ENCODE measurements around the gene PLXNC1. TPM values are rescaled to one million over a fixed set of nuclear protein-coding genes. Genes with fewer than 3 reads are reported as not detected.

Gene PLXNC1
- total and polyA plus RNA-seq, 2 donors (not counting 1 experiment from before 2014, with no cell fraction given), result 9.7 to 33.6 TPM

DNA sequence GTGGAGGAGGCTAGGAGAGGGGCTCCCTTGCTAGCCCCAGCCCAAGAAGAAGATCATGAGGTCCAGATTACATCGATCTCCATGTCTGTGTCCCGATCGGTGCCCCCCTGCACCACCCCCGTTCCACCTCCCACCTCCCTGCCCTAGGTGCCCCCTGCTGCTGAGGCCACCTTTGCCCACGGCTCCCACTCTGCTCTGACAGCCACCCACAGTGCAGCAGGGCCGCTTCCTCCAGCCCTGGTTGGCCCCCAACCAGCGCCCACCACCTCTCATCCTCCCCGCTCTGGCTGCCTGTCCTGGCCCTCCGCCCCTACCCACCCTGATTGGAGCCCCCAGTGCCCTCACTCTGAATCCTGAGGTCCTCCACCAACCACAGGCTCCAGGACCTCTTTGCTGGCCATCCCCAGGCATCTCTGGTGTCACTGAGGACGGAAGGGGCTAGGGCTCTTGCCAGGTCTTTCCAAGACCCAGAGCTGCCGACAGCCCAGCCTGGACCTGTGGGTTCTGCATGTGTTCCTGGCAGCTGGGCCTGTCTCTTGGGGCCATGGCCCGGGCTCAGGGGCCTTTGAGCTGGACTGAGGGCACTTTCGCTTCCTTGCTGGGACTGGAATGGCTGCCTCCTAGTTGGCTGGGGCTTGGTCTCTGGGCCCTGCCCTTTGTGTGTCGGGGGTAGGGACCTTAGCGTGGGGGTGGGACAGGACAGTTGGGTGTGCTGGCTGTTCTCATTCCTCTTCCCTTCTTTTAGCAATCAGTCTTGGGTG, 7.2 kb upstream of the PLXNC1 start:
- no peak overlapping the region for H3K4me3 Mint-ChIP-seq
- no peaks in the 10 kb centered on the region for H3K9me3 Mint-ChIP-seq (ENCODE audit: insufficient read depth)
- H3K27me3 Mint-ChIP-seq, result no peaks in the 10 kb centered on the region
- Histone ChIP-seq H3K79me2 (ENCODE audit: control insufficient read depth, insufficient read depth, low read length) (no peaks in the 10 kb centered on the region), H3K27ac (ENCODE audit: low read length in 2 of 2) (no peak overlapping the region), H3K9me3 (ENCODE audit: control extremely low read depth in 1 of 3, control insufficient read depth in 2 of 3, insufficient read depth in 1 of 3, low read length in 2 of 3) (no peaks in the 10 kb centered on the region), H4K20me1 (ENCODE audit: control insufficient read depth, insufficient read depth, low read length, poor library complexity, severe bottlenecking) (no peaks in the 10 kb centered on the region), H3K4me2 (replicated peaks; ENCODE audit: low read depth, low read length, poor library complexity, severe bottlenecking) (no peak overlapping the region), H3K36me3 (replicated peaks in 1 of 2; ENCODE audit: control extremely low read depth in 1 of 2, control insufficient read depth in 1 of 2, extremely low read depth in 1 of 2, insufficient read depth in 2 of 2, low read length in 1 of 2) (no peaks in the 10 kb centered on the region), H3K27me3 (replicated peaks in 1 of 4; ENCODE audit: control extremely low read depth in 1 of 4, control insufficient read depth in 3 of 4, insufficient read depth in 4 of 4, low read length in 3 of 4) (no peaks in the 10 kb centered on the region), H3K4me1 (ENCODE audit: control insufficient read depth in 2 of 2, insufficient read depth in 2 of 2, low read length in 2 of 2) (peaks cover 3 to 6% of the 10 kb centered on the region in 2 donors), H2AFZ (ENCODE audit: insufficient read depth, low read depth, low read length, poor library complexity, severe bottlenecking) (no peak overlapping the region), H3K9ac (ENCODE audit: low read length) (no peak overlapping the region), H3K4me3 (ENCODE audit: control extremely low read depth in 1 of 5, extremely low read depth in 1 of 5, insufficient read depth in 1 of 5, low read depth in 2 of 5, low read length in 4 of 5) (no peak overlapping the region)
- intact Hi-C loops (cut with micrococcal nuclease), result loop anchor here (10.0 kb wide), 1 partner anchor 624 kb away; no protein-coding TSS in a partner anchor
- WGBS (ENCODE audit: insufficient coverage), result 87% methylated on average over 13 of the region's 15 CpGs
- TF ChIP-seq, protein P1, sequence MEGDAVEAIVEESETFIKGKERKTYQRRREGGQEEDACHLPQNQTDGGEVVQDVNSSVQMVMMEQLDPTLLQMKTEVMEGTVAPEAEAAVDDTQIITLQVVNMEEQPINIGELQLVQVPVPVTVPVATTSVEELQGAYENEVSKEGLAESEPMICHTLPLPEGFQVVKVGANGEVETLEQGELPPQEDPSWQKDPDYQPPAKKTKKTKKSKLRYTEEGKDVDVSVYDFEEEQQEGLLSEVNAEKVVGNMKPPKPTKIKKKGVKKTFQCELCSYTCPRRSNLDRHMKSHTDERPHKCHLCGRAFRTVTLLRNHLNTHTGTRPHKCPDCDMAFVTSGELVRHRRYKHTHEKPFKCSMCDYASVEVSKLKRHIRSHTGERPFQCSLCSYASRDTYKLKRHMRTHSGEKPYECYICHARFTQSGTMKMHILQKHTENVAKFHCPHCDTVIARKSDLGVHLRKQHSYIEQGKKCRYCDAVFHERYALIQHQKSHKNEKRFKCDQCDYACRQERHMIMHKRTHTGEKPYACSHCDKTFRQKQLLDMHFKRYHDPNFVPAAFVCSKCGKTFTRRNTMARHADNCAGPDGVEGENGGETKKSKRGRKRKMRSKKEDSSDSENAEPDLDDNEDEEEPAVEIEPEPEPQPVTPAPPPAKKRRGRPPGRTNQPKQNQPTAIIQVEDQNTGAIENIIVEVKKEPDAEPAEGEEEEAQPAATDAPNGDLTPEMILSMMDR (IDR thresholded peaks at IDR 0.05), result no peak
- no peak for TF ChIP-seq EZH2 (IDR thresholded peaks at IDR 0.05; ENCODE audit: borderline replicate concordance, insufficient read depth, low read depth, low read length, poor library complexity, severe bottlenecking)
- DNase-seq (no peak), ATAC-seq (ENCODE audit: low read depth) (no peak)
- no peak overlapping the region for H3K27ac Mint-ChIP-seq
- POLR2A ChIA-PET, result no interaction called here
- CTCF ChIA-PET, result interaction anchor here (0.8 to 3.0 kb wide), 6 partner anchors 16 to 393 kb away, joined by 3 to 9 read pairs (median 4); no protein-coding TSS in a partner anchor
- H3K4me1 Mint-ChIP-seq, result peaks cover 10% of the 10 kb centered on the region

DNA sequence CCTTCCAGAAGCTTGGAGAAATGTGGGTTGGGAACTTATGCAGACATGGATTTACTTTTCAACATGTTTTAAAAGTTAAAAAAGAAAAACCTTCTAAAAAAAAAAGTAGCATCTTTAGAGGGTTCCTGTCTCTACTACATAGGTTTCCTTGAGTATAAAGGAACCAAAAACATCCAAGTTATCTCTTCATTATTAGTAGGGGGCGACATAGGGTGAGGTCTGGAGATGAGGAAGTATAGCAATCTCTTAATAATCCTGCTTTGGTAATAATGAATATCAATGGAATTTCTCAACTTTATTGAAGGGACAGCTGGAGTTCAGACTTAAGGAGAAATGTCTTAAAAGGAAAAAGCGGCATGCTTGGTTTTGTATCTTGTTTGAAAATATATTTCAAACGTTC, 6.5 kb upstream of the PLXNC1 start:
- intact Hi-C loops (cut with micrococcal nuclease), result loop anchor here (10.0 kb wide), 1 partner anchor 623 kb away; no protein-coding TSS in a partner anchor

More for the DNA sequence above, 6.5 kb upstream of the PLXNC1 start:
- Mint-ChIP-seq H3K4me3 (no peak overlapping the region), H3K27ac (no peak overlapping the region), H3K27me3 (no peaks in the 10 kb centered on the region), H3K9me3 (ENCODE audit: insufficient read depth) (no peaks in the 10 kb centered on the region), H3K4me1 (peaks cover 18% of the 10 kb centered on the region)
- Histone ChIP-seq H3K4me2 (replicated peaks; ENCODE audit: low read depth, low read length, poor library complexity, severe bottlenecking) (no peak overlapping the region), H3K79me2 (ENCODE audit: control insufficient read depth, insufficient read depth, low read length) (no peaks in the 10 kb centered on the region), H3K4me3 (ENCODE audit: control extremely low read depth in 1 of 5, extremely low read depth in 1 of 5, insufficient read depth in 1 of 5, low read depth in 2 of 5, low read length in 4 of 5) (no peak overlapping the region), H2AFZ (ENCODE audit: insufficient read depth, low read depth, low read length, poor library complexity, severe bottlenecking) (no peak overlapping the region), H3K9ac (ENCODE audit: low read length) (no peak overlapping the region), H3K9me3 (ENCODE audit: control extremely low read depth in 1 of 3, control insufficient read depth in 2 of 3, insufficient read depth in 1 of 3, low read length in 2 of 3) (no peaks in the 10 kb centered on the region), H3K27ac (ENCODE audit: low read length in 2 of 2) (no peak overlapping the region), H3K36me3 (replicated peaks in 1 of 2; ENCODE audit: control extremely low read depth in 1 of 2, control insufficient read depth in 1 of 2, extremely low read depth in 1 of 2, insufficient read depth in 2 of 2, low read length in 1 of 2) (no peaks in the 10 kb centered on the region), H3K27me3 (replicated peaks in 1 of 4; ENCODE audit: control extremely low read depth in 1 of 4, control insufficient read depth in 3 of 4, insufficient read depth in 4 of 4, low read length in 3 of 4) (no peaks in the 10 kb centered on the region), H4K20me1 (ENCODE audit: control insufficient read depth, insufficient read depth, low read length, poor library complexity, severe bottlenecking) (no peaks in the 10 kb centered on the region), H3K4me1 (ENCODE audit: control insufficient read depth in 2 of 2, insufficient read depth in 2 of 2, low read length in 2 of 2) (peaks cover 3 to 7% of the 10 kb centered on the region in 2 donors)
- POLR2A ChIA-PET, result no interaction called here
- ATAC-seq (ENCODE audit: low read depth) (no peak), DNase-seq (no peak)
- no CpG with 5 or more reads among the region's 3 CpGs for WGBS (ENCODE audit: insufficient coverage)
- CTCF ChIA-PET, result interaction anchor here (1.0 to 3.0 kb wide), 5 partner anchors 290 to 393 kb away, joined by 3 to 9 read pairs (median 5); no protein-coding TSS in a partner anchor
- TF ChIP-seq EZH2 (IDR thresholded peaks at IDR 0.05; ENCODE audit: borderline replicate concordance, insufficient read depth, low read depth, low read length, poor library complexity, severe bottlenecking), result no peak
- TF ChIP-seq, protein P1 (IDR thresholded peaks at IDR 0.05), result no peak

Measured in B cell (primary cell).